ENCODE measurements around the gene MOV10L1. TPM values are rescaled to one million over a fixed set of nuclear protein-coding genes. Genes with fewer than 3 reads are reported as not detected.
A peak's percentile ranks its signal among the peaks of the same experiment; 100 is the strongest.
"Not testable (repeated sequence)": the region's sequence is repeated elsewhere in the genome, so short reads cannot be mapped to it uniquely, and the experiment has no call there.

Gene MOV10L1
- total RNA-seq, 2 experiments from 2014 or later: not detected

DNA sequence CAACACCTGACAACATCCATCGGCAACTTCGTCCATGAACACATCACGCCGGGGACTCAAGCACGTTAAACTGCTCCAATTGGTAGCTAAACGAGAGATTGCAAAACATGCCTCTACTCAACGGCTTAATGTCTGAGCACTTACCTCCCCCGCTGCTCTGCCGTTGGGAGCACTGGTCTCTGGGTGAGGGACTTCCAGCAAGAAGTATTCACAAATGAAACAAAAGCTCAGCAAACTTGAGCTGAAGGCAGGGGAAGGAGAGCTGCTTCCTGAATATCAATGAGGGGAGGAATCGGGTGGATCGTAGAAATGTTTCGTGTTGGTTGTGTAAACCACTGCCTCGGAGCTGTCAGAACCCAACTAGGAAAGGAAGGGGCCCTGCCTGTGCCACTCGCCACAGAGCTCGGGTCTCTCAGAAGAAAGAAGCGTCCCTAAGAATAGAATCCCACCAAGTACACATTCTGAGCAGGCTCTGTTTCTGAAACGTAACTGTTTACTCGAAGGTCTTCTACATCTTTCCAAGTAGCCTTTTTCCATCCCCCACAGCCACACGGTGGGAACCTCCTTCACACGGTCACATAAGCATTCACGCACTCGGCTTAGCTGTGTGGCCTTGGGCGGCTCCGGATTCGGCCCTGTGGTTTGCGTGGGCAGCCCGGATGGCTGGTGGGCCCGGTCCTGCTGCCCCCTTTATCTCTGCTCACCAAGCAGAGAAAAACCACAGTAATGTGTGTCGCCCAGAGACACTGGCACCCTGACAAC, 4.4 kb upstream of the MOV10L1 start, which contains the start of gene MLC1:
TSS of gene MLC1 (minus strand) at position 216 of the 762 bp plus-strand sequence. CDS start 524 bp downstream, outside the sequence.
- Histone ChIP-seq H3K9me3 (ENCODE audit: control insufficient read depth in 1 of 2, insufficient read depth in 1 of 2, low read length in 2 of 2) (peaks cover 0 to 24% of the 10 kb centered on the region in 2 experiments), H3K27ac (ENCODE audit: low read depth in 1 of 2, low read length in 2 of 2) (no peak within 1 kb of the TSS), H3K4me1 (ENCODE audit: insufficient read depth, low read length) (no peaks in the 10 kb centered on the region), H3K27me3 (ENCODE audit: control insufficient read depth in 1 of 2, insufficient read depth in 2 of 2, low read length in 2 of 2) (peaks cover 12 to 20% of the 10 kb centered on the region in 2 experiments), H3K4me3 (ENCODE audit: low read length) (peak within 1 kb of the TSS; percentile 35), H3K36me3 (ENCODE audit: insufficient read depth, low read length) (no peaks in the 10 kb centered on the region)
- Mint-ChIP-seq H3K9me3 (no peaks in the 10 kb centered on the region), H3K4me3 (no peak within 1 kb of the TSS), H3K36me3 (ENCODE audit: low read depth) (no peaks in the 10 kb centered on the region), H3K4me1 (ENCODE audit: low read depth) (no peaks in the 10 kb centered on the region), H3K27ac (no peak within 1 kb of the TSS), H3K27me3 (peaks cover 31% of the 10 kb centered on the region)
- intact Hi-C loops (cut with DNase I, micrococcal nuclease): no loop called here
- TF ChIP-seq, protein P1, sequence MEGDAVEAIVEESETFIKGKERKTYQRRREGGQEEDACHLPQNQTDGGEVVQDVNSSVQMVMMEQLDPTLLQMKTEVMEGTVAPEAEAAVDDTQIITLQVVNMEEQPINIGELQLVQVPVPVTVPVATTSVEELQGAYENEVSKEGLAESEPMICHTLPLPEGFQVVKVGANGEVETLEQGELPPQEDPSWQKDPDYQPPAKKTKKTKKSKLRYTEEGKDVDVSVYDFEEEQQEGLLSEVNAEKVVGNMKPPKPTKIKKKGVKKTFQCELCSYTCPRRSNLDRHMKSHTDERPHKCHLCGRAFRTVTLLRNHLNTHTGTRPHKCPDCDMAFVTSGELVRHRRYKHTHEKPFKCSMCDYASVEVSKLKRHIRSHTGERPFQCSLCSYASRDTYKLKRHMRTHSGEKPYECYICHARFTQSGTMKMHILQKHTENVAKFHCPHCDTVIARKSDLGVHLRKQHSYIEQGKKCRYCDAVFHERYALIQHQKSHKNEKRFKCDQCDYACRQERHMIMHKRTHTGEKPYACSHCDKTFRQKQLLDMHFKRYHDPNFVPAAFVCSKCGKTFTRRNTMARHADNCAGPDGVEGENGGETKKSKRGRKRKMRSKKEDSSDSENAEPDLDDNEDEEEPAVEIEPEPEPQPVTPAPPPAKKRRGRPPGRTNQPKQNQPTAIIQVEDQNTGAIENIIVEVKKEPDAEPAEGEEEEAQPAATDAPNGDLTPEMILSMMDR (IDR thresholded peaks at IDR 0.05): no peak
- DNase-seq: peak in 4 of 14 experiments; percentile 7 to 30 (median 20)
- ATAC-seq (ENCODE audit: poor library complexity): peak; percentile 39
- POLR2A ChIA-PET: no interaction called here
- CTCF ChIA-PET: no interaction called here

DNA sequence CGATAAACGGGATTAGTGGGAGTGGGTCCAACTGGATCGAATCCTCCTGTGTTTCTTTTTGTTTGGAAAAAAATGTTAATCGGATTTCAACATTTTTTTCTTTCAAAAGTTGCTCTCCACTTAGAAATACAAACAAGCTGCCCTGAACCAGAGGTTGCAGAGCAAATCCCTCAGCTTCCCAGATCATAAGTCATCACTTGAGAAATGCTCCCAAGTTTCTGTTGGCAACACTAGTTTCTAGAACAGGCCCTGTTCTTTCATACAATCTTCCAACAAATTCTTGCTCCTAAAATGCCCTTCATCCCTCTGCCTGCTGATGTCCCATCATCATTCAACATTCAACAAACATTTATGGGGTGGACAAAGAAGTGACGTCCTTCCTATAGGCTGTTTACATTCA, 3.3 kb upstream of the MOV10L1 start:
- DNase-seq (no peak), ATAC-seq (ENCODE audit: poor library complexity) (no peak)
- ChIA-PET POLR2A (no interaction called here), CTCF (no interaction called here)
- Mint-ChIP-seq H3K4me1 (ENCODE audit: low read depth) (no peaks in the 10 kb centered on the region), H3K4me3 (no peak overlapping the region), H3K9me3 (no peaks in the 10 kb centered on the region), H3K27me3 (peaks cover 24% of the 10 kb centered on the region), H3K27ac (no peak overlapping the region), H3K36me3 (ENCODE audit: low read depth) (no peaks in the 10 kb centered on the region)
- Histone ChIP-seq H3K9me3 (ENCODE audit: control insufficient read depth in 1 of 2, insufficient read depth in 1 of 2, low read length in 2 of 2) (peaks cover 0 to 29% of the 10 kb centered on the region in 2 experiments), H3K4me3 (ENCODE audit: low read length) (no peak overlapping the region), H3K27ac (ENCODE audit: low read depth in 1 of 2, low read length in 2 of 2) (no peak overlapping the region), H3K27me3 (ENCODE audit: control insufficient read depth in 1 of 2, insufficient read depth in 2 of 2, low read length in 2 of 2) (peaks cover 12 to 20% of the 10 kb centered on the region in 2 experiments), H3K4me1 (ENCODE audit: insufficient read depth, low read length) (no peaks in the 10 kb centered on the region), H3K36me3 (ENCODE audit: insufficient read depth, low read length) (no peaks in the 10 kb centered on the region)
- TF ChIP-seq, protein P1 (IDR thresholded peaks at IDR 0.05): no peak
- intact Hi-C loops (cut with DNase I, micrococcal nuclease): no loop called here

DNA sequence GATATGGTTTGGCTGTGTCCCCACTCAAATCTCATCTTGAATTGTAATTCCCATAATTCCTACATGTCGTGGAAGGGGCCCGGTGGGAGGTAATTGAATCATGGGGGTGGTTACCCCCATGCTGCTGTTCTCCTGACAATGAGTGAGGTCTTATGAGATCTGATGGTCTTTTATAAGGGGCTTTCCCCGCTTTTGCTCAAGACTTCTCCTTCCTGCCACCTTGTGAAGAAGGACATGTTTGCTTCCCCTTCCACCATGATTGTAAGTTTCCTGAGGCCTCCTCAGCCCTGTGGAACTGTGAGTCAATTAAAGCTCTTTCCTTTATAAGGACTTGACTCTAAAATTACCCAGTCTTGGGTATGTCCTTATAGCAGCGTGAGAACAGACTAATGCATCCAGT, 2.8 kb upstream of the MOV10L1 start:
- peaks cover 12 to 20% of the 10 kb centered on the region in 2 experiments for H3K27me3 ChIP-seq (ENCODE audit: control insufficient read depth in 1 of 2, insufficient read depth in 2 of 2, low read length in 2 of 2)
- H3K4me3 ChIP-seq (ENCODE audit: low read length); ATAC-seq (ENCODE audit: poor library complexity); H3K36me3 Mint-ChIP-seq (ENCODE audit: low read depth); DNase-seq; H3K4me3 Mint-ChIP-seq; H3K4me1 Mint-ChIP-seq (ENCODE audit: low read depth); H3K9me3 Mint-ChIP-seq; CTCF ChIA-PET; H3K4me1 ChIP-seq (ENCODE audit: insufficient read depth, low read length); POLR2A ChIA-PET; H3K27ac ChIP-seq (ENCODE audit: low read depth in 1 of 2, low read length in 2 of 2); H3K27ac Mint-ChIP-seq; H3K36me3 ChIP-seq (ENCODE audit: insufficient read depth, low read length); intact Hi-C loops (cut with DNase I, micrococcal nuclease): not testable (repeated sequence)
- peaks cover 0 to 29% of the 10 kb centered on the region in 2 experiments for H3K9me3 ChIP-seq (ENCODE audit: control insufficient read depth in 1 of 2, insufficient read depth in 1 of 2, low read length in 2 of 2)
- H3K27me3 Mint-ChIP-seq: peaks cover 24% of the 10 kb centered on the region
